K562 (cell line): Measurements from ENCODE around the gene SLC6A20. TPM values are rescaled to one million over a fixed set of nuclear protein-coding genes. Genes with fewer than 3 reads are reported as not detected.

ENCODE experiments used
- EWSR1 ChIP-seq: fragments of 450-650 bp; IDR thresholded peaks from 2 replicates; pipeline ENCODE4 v1.6.1; 2018; ENCODE audit warnings: borderline replicate concordance, mild to moderate bottlenecking, low read depth, moderate library complexity; ENCODE audit not compliant: partially characterized antibody
- KAT2B ChIP-seq: IDR thresholded peaks from one replicate; pipeline ENCODE4 v1.6.1; 2012; ENCODE audit warnings: low read depth, mild to moderate bottlenecking, control low read depth, inconsistent platforms, low read length, moderate library complexity
- NCOA6 ChIP-seq: fragments of 450-650 bp; IDR thresholded peaks from 2 replicates; pipeline ENCODE4 v1.6.1; 2017; ENCODE audit warnings: mild to moderate bottlenecking
- NFE2L1 ChIP-seq: fragments of 450-650 bp; IDR thresholded peaks from 2 replicates; pipeline ENCODE4 v1.6.1; 2016; ENCODE audit warnings: missing genetic modification characterization, low read depth, mild to moderate bottlenecking, missing compliant biosample characterization, moderate library complexity, borderline replicate concordance
- POLR3G ChIP-seq: IDR thresholded peaks from 2 replicates; pipeline ENCODE4 v1.6.1; 2011; ENCODE audit not compliant: insufficient read length, insufficient replicate concordance; ENCODE audit errors: extremely low read depth
- RCOR1 ChIP-seq, 2 experiments: IDR thresholded peaks; 2 replicates each; pipeline ENCODE4 v1.6.1; 2012; ENCODE audit warnings: low read depth in 2 of 2, low read length in 2 of 2, borderline replicate concordance in 1 of 2, improper control_type of control experiment in 1 of 2
- SRF ChIP-seq, 2 experiments: fragments of 250-450, 450-650 bp in 1 of 2; sonication (Bioruptor Pico) in 1 of 2; sonication (generic) in 1 of 2; formaldehyde crosslinking; IDR thresholded peaks; 2 replicates each; pipeline versions ENCODE4 v1.5.0 to v1.5.1; 2020 to 2022; ENCODE audit warnings: mild to moderate bottlenecking in 1 of 2, missing genetic modification reagents in 1 of 2
- ZFP1 ChIP-seq: fragments of 450-650 bp; formaldehyde crosslinking; IDR thresholded peaks from 2 replicates; pipeline ENCODE4 v1.4.0; 2020; ENCODE audit warnings: mild to moderate bottlenecking, mixed read lengths
- ZNF175 ChIP-seq: fragments of 200-800 bp; sonication (Bioruptor generic); IDR thresholded peaks from 2 replicates; pipeline ENCODE4 v1.6.1; 2016; ENCODE audit warnings: low read depth, mild to moderate bottlenecking, missing genetic modification characterization, missing compliant biosample characterization
- polyA plus RNA-seq, 8 experiments: library from polyadenylated mRNA; depleted of rRNA in 4 of 8; stranded (reverse) in 5 of 8; unstranded in 3 of 8; fragments of >200 nt; fragmentation: Nextera tagmentation in 2 of 8; fragmentation: Illumina TruSeq in 1 of 8; extraction: Ambion mirVana in 2 of 8; extraction: Trizol in 1 of 8; gene quantifications; 2 replicates each; pipeline versions ENCODE4 v1.2.1 to v1.2.3, GENCODE V29; 2011 to 2014; ENCODE audit warnings: inconsistent platforms in 1 of 8, missing spikeins in 1 of 8
- total RNA-seq, 7 experiments: library from RNA; depleted of rRNA in 6 of 7; stranded (reverse); fragments of >200 nt in 6 of 7; fragmentation: Illumina TruSeq in 2 of 7; extraction: Trizol in 2 of 7; gene quantifications; 2 replicates each; pipeline versions ENCODE4 v1.2.1 to v1.2.3, GENCODE V29; 2011 to 2021; ENCODE audit warnings: low replicate concordance in 1 of 7
- TF ChIP-seq, protein P1 (sequence below), 2 experiments: fragments of 450-650 bp in 1 of 2; sonication (generic) in 1 of 2; formaldehyde crosslinking in 1 of 2; IDR thresholded peaks; 2 replicates each; pipeline versions ENCODE4 v1.7.1 to v1.9.0; 2016 to 2022; ENCODE audit warnings: inconsistent platforms in 1 of 2, mild to moderate bottlenecking in 1 of 2, missing genetic modification reagents in 1 of 2
- TF ChIP-seq, protein P2 (sequence below): sonication (generic); formaldehyde crosslinking; IDR thresholded peaks from 2 replicates; pipeline ENCODE4 v1.8.0; 2022; ENCODE audit warnings: missing genetic modification reagents, mild to moderate bottlenecking, borderline replicate concordance
- TF ChIP-seq, protein P3 (sequence below): sonication (generic); formaldehyde crosslinking; IDR thresholded peaks from 2 replicates; pipeline ENCODE4 v1.8.1; 2022; ENCODE audit warnings: missing genetic modification reagents

Gene SLC6A20
- total and polyA plus RNA-seq, 9 of the 15 experiments (the other 6 are each of a cell fraction or from before 2014, with no cell fraction given), result not detected

DNA sequence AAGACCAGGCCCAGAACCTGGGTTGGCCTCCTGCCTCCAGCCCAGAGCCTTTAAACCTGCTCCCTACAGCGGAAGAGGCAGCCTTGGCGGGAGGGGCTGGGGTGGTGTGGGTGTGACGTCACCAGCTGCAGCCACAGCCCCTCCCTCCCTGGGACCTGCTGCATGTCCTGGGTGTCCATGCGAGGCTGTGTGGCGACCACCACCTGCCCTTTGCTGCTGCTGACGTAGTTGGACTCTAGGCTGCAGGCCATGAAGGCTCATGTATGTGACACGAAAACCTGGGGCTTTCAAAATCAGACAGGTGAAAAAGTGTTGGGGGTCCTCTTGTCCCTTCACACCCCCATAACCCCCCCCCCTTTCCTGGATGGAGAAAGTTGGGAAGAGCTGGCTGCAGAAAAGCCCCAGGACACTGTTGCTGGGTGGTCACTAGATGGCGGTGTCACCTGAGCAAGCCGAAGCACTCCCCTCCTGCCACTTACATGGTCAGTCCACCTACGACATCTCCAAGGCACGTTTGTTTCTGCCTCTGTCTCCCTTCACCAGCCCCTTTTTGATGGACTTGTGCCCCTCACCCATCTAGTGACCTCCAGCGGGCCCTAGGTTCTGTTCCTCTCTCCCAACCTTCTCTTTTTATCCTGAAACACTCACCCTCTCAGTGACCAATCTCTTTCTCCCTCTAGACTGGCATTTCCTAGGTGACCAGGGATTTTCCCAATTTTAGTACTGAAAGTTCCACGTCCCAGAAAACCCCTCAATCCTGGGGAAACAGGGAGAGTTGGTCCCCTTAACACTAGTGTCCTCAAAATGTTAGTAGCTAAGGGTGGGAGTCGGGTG lies 35.2 kb downstream of the SLC6A20 start (continued):
- TF ChIP-seq, protein P1, sequence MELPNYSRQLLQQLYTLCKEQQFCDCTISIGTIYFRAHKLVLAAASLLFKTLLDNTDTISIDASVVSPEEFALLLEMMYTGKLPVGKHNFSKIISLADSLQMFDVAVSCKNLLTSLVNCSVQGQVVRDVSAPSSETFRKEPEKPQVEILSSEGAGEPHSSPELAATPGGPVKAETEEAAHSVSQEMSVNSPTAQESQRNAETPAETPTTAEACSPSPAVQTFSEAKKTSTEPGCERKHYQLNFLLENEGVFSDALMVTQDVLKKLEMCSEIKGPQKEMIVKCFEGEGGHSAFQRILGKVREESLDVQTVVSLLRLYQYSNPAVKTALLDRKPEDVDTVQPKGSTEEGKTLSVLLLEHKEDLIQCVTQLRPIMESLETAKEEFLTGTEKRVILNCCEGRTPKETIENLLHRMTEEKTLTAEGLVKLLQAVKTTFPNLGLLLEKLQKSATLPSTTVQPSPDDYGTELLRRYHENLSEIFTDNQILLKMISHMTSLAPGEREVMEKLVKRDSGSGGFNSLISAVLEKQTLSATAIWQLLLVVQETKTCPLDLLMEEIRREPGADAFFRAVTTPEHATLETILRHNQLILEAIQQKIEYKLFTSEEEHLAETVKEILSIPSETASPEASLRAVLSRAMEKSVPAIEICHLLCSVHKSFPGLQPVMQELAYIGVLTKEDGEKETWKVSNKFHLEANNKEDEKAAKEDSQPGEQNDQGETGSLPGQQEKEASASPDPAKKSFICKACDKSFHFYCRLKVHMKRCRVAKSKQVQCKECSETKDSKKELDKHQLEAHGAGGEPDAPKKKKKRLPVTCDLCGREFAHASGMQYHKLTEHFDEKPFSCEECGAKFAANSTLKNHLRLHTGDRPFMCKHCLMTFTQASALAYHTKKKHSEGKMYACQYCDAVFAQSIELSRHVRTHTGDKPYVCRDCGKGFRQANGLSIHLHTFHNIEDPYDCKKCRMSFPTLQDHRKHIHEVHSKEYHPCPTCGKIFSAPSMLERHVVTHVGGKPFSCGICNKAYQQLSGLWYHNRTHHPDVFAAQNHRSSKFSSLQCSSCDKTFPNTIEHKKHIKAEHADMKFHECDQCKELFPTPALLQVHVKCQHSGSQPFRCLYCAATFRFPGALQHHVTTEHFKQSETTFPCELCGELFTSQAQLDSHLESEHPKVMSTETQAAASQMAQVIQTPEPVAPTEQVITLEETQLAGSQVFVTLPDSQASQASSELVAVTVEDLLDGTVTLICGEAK (IDR thresholded peaks at IDR 0.05), result no peak
- TF ChIP-seq, protein P1 (CRISPR knock-in tag; IDR thresholded peaks at IDR 0.05), result no peak
- TF ChIP-seq, protein P2, sequence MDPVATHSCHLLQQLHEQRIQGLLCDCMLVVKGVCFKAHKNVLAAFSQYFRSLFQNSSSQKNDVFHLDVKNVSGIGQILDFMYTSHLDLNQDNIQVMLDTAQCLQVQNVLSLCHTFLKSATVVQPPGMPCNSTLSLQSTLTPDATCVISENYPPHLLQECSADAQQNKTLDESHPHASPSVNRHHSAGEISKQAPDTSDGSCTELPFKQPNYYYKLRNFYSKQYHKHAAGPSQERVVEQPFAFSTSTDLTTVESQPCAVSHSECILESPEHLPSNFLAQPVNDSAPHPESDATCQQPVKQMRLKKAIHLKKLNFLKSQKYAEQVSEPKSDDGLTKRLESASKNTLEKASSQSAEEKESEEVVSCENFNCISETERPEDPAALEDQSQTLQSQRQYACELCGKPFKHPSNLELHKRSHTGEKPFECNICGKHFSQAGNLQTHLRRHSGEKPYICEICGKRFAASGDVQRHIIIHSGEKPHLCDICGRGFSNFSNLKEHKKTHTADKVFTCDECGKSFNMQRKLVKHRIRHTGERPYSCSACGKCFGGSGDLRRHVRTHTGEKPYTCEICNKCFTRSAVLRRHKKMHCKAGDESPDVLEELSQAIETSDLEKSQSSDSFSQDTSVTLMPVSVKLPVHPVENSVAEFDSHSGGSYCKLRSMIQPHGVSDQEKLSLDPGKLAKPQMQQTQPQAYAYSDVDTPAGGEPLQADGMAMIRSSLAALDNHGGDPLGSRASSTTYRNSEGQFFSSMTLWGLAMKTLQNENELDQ (CRISPR knock-in tag), result no peak
- TF ChIP-seq NCOA6 (no peak), POLR3G (no peak), ZNF175 (CRISPR knock-in tag) (no peak), KAT2B (no peak), ZFP1 (CRISPR knock-in tag) (no peak), SRF (CRISPR knock-in tag; IDR thresholded peaks at IDR 0.05) (0 out of 4 replicates have a peak, but pooled peaks of 1 of the 2 experiments have one; percentile 5), RCOR1 (IDR thresholded peaks at IDR 0.05; ENCODE audit: borderline replicate concordance in 1 of 2, low read depth in 2 of 2, low read length in 2 of 2) (no peak), NFE2L1 (tag) (no peak), EWSR1 (no peak)
- TF ChIP-seq, protein P3, sequence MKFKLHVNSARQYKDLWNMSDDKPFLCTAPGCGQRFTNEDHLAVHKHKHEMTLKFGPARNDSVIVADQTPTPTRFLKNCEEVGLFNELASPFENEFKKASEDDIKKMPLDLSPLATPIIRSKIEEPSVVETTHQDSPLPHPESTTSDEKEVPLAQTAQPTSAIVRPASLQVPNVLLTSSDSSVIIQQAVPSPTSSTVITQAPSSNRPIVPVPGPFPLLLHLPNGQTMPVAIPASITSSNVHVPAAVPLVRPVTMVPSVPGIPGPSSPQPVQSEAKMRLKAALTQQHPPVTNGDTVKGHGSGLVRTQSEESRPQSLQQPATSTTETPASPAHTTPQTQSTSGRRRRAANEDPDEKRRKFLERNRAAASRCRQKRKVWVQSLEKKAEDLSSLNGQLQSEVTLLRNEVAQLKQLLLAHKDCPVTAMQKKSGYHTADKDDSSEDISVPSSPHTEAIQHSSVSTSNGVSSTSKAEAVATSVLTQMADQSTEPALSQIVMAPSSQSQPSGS (CRISPR knock-in tag), result 0 out of 2 replicates have a peak, but pooled peaks have one; percentile 50
